ENCODE results near the gene ADGRB2. TPM values are rescaled to one million over a fixed set of nuclear protein-coding genes. Genes with fewer than 3 reads are reported as not detected.

The ADGRB2 gene
- total RNA-seq, 1 donor from 2014 or later: 2.6 TPM

DNA sequence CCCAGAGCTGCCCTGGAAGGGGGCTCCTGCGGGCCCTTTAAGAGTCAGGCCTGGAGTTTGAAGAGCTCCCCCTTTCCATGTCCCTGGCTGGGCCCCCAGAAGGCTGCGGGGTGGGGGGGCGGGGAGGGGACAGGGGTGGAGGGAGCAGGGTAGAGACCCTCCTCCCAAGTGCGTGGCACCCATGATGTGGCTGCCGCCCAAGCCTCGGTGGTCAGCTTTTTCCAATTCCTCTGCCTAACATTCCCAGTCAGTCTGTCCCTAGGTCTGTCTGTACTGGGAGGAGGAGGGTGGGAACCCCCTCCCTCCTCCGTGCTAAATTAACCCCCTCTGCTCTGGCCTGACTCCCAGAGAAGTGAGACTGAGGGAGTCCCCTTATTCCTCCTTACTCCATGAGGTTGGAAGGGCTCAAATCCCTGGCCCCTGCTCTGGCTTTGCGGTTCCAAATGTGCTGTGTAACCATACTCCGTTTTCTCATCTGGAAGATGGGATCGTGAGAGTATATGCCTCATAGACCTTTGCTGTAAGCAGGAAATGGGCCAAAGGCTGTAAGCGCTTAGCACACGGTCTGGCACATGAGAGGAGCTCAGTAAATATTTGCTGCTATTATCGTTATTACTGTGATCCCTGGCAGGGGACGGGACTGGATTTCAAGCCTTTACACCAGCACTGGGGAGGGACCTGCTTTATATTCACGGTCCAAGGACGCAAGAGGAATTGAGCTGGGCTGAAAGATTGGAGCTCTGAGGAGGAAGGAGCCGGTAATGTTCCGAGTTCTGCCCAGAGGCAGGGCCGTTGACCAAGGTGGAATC lies 59.7 kb downstream of the ADGRB2 start:
- no peak for DNase-seq (ENCODE audit: extremely low read depth, low read depth, low spot score)

DNA sequence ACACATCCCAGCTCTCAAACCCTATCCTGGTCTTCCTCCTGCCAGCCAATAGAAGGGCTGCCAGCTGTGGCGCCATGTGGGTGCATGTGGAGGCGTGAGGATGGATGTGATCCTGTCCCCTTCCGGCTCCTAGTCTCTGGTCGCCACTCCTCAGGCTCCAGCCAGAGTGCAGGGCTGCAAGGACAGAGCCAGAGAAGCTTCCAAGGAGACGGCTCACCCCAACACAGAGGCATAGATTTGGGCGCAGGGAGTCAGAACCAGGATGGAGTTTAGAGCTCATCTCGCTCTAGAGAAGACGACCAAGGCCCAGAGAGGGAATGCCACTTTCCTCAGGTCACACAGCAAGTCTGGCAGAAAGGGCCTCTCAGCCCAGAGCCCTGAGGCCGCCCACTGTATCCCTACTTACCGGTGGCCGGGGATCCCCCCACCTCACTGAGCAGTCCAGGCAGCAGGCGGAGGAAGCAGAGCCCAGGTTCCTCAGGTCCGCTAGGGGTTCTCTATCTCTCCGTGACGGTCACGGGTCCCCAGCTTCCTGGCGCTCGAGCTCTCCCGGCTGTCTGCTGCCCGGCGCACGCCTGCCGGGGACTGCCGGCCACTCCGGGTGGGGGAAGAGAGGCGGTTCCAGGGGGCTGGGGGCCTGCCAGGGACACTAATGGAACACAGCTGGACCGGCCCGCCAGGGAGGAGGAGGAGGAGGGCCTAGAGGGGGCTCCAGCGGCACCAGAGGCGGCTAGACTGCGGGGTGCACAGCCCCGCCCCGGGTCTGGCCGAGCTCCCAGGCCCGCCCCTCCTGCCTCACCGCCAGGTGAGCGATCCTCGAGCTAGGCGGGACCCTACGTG lies 60.5 kb downstream of the ADGRB2 start, which contains the start of gene COL16A1:
Gene COL16A1 (minus strand): TSS at position 587 of the 840 bp plus-strand sequence. CDS start 1,824 bp downstream, outside the sequence.
- no peak for DNase-seq (ENCODE audit: extremely low read depth, low read depth, low spot score)

DNA sequence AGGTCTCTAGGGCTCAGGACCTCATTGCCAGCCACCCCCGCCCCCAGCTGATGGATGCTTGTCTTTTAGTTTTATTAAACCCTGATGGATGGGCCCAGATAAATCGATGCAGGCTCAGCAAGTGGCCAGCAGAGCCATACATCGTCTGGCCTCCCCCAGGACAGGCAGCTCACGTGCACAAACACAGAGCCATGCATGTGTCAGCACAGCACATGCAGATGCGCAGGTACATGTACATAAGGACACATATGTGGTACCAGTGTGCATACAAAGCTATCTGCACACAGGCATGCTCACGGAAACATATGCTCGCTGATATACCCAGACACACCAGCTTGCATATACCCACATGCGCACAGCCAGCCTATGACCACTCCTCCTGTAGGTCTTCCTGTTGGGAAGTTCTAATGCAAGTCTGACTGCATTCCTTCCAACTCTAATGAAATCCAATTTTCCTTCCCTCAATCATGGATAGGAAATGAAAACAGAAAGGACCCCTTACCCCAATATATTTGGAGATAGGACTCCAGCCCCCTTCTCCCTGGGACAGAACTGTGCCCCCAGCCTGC lies 61.2 kb downstream of the ADGRB2 start:
- no peak for DNase-seq (ENCODE audit: extremely low read depth, low read depth, low spot score)

DNA sequence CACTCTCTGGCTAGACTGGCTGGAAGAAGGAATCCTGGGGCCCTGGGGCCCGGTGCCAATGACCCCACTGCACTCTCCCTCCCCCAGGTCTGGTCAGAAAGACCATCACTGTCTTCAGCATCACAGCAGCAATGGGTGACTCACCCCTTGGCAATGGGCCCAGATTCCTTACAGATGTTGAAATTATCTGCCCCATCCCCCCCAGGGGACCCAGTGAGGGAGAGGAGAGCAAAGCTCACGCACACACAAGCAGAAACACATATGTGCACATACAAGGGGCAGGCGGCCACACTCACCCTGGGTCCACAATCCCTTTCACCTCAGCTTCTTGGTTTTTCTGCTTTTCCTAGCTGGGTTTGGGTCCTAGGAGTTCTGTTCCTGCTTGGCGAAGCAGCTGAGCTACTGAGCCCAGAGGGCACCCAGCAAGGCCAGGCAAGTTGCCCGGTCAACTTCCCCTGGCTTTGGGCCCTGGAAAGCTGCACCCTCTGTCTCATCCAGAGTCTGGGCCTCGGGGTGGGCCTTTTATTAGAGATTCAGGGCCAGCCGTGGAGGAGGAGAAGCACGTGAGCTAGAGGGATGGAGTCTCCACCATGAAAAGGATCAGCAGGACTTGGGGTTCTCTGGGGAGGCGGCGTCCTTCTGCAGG lies 62.9 kb downstream of the ADGRB2 start:
- no peak for DNase-seq (ENCODE audit: extremely low read depth, low read depth, low spot score)

DNA sequence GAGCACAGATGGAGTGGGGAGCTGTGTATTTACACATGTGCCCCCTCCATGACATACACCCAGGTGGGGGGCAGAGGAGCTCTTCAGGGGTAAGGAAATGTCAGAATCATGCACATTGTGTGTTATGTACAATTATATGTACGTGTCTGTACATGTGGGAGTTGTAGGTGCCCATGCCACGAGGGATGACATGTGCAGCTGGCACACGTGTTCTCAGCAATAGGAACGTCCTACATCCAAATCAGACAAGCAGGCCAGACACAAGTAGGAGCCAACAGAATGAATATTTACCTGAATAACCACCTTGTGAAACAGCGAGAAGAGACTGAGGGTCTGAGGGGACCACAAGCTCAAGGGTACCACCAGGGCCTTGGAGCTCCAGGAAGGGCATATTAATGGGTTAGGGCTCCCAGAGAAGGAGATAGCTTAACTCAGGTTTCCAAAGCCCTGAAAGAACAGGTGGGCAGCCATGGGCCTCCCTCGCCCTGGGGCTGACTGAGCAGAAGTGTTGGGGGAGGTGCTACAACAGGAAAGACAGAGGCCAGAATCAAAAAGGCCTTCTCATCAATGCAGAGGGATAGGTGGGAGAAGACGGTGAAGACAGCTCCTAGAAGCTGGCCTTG lies 63.6 kb downstream of the ADGRB2 start:
- DNase-seq (ENCODE audit: extremely low read depth, low read depth, low spot score): no peak

DNA sequence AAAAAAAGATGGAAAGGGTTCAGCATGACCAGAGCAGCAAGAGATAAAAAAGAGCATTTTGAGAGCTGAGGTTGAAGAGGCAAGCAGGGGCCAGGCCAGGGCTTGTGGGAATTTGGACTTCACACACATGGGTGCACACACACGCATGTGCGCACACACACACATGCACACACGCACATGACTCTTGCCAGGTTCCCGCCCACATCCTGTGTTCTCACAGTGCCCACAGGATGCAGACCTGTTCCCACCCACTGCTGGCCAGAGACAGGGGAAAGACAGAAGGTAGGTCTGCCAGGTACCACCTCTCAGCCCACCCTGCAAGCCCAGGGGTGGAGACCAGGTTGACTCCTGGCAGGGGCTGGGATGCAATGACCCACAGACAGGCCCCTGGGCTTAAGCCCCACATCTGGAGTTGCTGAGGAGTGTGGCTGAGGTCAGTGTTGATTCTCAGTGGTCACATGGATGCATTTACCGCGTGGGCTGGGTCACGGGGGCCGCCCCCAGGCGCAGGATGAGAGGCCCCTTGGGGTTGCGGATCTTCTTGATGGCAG lies 64.7 kb downstream of the ADGRB2 start:
- no peak for DNase-seq (ENCODE audit: extremely low read depth, low read depth, low spot score)

DNA sequence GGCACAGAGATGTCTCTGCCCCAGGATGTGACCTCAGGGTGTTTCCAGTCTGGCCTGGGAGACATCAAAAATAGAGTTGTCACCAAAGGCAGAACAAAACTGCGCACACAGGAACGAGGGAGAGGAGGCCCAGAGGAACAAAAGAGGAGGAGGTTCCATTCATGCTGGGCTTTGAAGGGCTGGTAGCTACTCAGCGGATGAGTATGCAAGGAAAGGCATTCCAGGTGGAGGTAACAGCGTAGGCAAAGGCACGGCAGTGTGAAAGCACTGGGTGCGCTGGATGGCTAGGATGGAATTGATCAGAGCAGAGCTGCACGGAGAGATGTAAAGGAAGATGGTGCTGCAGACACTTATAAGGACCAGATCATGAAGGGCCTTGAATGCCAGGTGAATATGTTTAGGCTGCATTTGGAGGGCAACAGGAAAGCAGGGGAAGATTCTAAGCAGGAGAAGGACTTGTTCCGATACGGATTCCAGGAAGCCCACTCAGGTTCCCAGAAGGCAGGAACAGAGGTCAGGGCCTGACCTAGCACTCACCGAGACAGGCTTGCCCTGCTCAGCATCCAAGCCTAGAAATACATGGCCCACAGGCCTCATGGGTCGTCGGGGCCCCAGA lies 66.7 kb downstream of the ADGRB2 start:
- no peak for DNase-seq (ENCODE audit: extremely low read depth, low read depth, low spot score)

DNA sequence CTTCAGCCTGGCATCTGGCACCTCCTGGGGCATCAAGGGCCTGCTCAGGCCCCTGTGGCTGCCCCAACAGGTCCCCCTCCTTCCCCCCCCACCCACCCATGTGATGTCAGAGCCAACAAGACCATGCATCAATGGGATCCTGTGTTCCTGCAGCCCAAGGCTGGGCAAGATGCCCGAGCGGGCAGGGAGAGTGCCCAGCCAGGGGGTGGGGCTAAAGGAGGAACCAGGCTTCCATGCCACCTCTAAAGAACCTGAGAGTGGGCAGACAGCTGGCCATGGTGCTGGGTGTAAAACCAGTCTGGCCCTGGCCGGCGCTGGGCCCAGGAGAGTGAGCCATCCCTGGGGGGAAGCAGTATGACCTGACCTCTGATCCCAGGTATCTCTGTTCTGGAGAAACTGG lies 67.9 kb downstream of the ADGRB2 start:
- no peak for DNase-seq (ENCODE audit: extremely low read depth, low read depth, low spot score)

DNA sequence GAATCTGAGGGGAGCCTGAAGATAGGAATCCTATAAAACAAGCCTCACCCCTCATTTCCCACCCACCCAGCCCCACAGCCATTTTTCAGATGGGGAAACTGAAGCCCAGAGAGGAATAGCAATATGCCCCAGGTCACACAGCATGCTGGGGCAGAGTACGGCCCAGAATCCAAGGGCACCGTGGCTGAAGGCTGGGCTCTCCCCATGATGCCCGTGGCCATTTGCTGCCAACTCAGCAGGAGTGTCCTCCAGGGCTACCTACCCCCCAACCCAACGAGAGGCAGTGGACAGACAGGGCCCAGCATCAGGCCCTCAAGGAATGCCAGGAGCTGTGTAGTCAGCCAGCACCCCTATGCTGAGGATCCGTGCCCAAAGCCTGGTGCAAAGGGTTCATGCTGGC lies 68.8 kb downstream of the ADGRB2 start:
- DNase-seq (ENCODE audit: extremely low read depth, low read depth, low spot score): no peak

DNA sequence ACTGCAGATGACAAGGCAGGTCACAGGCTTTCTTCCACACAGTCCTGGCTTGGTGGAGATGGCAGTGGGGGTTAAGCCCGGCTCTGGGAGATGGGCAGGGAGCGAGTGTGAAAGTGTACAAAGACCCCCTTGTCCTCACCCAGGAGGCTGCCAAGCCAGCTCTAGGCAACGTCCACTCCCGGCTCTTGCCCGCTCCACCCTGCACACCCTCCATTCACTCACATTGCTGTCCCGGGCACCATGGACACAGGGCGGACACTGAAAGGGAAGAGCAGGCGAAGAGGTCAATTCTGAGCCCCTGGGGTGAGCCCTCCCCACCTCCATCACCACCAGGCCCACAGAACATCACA lies 69.2 kb downstream of the ADGRB2 start:
- no peak for DNase-seq (ENCODE audit: extremely low read depth, low read depth, low spot score)

DNA sequence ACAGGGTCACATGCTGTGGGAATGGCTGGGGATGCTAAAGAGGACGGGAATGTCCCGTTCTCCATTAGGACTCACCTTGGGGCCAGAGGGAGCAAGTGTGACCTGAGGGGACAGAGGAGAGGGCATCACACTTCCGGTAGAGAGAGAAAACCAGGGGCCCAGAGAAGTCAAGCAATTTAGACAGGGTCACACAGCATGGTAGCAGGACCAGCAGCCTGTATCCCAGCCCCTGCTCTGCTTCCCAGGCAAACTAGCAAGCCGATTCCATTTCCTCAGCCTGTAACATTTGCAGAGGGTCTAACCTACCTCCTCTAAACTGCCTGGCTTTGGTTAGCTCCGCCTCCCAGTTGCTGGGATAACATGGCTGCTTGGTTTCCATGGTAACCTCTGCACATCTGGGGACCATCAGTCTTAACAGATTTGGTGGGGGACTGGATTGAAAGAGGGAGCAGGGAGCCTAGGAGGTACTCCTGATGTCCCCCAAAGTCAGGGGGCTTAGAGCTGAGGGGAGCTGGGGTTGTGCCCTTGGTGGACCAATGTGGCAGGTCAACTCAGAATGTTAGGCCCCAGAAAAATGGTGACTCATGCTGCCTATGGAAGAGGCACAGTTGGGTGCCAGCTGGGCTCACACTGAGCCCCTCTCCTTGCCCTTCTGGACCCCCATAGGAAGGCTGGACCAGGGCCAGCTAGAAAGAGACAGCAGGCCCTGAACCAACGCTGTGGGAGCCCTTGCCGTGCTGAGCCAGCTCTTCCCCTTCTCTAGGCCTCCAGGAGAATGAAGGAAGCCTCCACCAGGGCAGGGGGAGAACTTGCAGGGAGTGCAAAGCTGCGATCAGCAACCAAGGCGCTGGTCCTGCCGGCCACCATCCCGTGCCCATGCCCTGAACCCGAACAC lies 69.8 kb downstream of the ADGRB2 start:
- DNase-seq (ENCODE audit: extremely low read depth, low read depth, low spot score): no peak

DNA sequence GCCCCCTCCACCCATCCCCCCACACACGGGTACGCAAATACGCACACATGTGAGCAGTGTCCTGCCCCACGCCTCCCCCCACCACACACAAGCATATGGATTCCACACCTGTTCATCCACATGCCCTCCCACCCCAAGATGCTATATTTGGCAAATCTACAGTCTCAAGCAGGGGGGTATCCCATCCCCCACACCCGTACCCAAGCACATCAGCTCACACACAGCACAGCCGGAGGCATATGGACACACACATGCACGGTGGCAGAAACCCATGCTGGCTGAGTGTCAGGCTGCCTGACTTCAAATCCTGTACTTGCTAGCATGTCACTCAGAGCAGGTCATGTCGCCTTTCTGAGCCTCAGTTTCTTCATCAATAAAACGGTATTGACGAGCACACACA lies 70.9 kb downstream of the ADGRB2 start:
- no peak for DNase-seq (ENCODE audit: extremely low read depth, low read depth, low spot score)

DNA sequence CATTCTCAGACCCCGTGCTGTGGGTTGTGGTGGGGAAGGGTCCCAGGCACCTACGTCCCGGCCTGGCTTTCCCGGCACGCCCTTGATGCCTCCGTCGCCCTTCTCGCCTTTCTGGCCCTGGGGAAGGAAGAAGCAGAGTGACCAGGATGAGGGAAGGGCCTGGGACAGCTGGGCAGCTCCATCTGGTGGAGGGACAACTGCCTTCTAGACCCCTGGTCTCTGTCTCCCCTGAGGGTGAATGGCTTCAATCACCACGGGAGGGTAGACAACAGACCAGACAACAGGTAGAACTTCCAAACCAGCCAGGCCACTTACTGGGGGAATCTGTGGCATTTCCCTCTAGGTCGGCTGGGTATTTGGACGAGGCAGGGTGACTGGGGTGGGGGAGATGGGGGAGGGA lies 72.2 kb downstream of the ADGRB2 start:
- no peak for DNase-seq (ENCODE audit: extremely low read depth, low read depth, low spot score)

DNA sequence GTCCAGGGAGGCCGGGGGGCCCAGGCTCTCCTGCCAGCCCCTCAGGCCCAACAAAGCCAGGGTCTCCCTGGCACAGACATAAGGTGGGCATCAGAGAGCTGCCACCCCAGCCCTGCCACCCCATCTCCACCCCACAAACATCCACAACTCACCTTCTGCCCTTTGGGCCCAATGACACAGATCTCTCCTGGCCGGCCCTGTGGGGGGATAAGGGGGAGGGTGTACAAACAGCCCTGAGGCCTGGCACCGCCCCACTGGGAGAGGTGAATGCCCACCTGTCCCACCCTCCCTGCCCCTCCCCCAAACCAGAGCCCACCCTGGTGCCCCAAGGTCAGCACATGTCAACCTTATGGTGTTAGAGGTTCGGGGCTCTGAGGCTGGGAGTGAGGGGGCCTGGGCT lies 72.7 kb downstream of the ADGRB2 start:
- no peak for DNase-seq (ENCODE audit: extremely low read depth, low read depth, low spot score)

DNA sequence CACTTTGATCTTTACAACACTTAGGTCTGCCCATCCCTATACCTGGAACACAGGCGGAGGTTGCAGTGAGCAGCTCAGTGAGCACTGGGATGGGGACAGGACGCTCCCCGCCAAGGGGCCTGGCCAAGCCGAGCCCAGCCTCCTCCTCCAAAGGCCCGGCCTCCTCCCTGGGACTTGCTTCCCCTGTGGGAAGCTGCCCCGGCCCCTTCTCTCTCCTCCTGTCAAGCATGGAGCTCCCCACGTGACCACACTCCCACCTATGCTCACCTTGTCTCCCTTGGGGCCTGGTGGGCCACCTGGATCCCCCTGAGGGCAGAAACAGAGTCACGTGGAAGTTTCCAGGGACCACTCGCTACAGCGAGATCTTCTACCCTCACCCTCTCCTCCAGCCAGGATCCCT lies 73.2 kb downstream of the ADGRB2 start:
- DNase-seq (ENCODE audit: extremely low read depth, low read depth, low spot score): no peak

DNA sequence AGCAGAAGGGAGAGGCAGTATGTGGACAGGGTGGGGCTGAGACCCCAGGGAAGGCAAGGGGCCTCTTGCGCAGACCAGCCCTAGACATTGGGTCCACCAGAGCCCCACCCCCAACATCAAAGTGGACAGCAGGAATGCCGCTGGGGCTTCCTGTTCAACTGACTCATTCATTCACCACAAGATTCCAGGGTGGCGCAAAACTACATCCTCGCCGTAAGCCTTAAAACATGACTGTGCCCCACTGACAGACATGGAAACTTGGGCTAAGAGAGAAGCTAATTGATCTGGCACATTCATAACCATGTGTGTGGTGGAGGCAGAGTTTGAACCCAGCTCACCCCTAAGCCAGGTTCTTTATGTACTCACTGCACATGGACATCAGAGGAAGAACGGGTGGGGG lies 74.3 kb downstream of the ADGRB2 start:
- no peak for DNase-seq (ENCODE audit: extremely low read depth, low read depth, low spot score)

DNA sequence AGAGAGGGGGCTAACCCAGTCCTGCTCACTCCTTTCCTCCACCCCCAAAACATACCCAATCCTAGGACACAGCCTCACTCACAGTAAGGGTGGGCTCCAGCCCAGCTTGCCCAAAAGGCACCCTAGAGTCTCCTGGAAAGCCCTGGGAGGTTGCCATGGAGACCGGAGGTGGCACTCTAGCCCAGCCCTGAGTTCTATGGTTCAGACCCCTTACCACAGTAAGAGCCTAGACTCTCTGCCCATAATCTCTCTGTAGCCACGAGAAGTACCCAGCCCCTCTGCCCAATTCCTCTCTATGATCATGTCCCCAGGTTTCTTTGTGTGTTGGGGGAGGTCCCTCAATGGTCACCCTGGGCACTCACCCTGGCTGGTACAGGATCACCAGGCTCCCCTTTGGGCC lies 74.8 kb downstream of the ADGRB2 start:
- no peak for DNase-seq (ENCODE audit: extremely low read depth, low read depth, low spot score)

DNA sequence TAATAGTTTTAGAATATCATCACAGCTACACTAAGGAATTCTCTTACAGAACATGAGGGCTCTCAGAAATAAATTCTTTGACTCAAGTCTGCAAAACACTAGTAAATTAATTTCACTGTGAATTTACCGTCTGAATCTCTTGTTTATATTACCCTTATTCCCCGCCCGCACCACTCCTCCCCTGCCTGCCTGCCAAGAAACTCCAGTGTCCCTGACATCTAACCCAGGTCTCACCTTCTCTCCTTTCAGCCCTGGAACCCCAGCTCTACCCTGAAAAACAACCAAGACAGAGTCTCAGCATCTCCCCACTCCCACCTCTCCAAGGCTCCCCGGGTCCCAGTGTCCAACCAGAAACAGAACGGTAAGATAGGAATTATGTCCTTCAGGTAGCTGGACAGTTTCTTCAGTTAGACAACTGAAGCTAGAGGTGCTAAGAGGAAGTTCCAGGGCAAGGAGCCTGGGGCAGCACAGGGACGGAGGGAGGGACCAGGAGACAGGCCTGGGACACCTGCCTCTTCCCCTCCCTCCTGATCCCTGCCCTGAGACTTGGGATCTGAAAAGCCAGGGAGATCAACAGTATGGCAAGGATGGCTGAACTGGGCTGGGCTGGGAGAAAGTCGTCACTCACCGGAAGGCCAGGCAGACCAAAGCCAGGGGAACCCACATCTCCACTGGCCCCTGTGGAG lies 75.8 kb downstream of the ADGRB2 start:
- no peak for DNase-seq (ENCODE audit: extremely low read depth, low read depth, low spot score)

Measured in glomerular endothelial cell (primary cell).